ENCODE results near the gene FRMD4A.
A peak's percentile ranks its signal among the peaks of the same experiment; 100 is the strongest.

Gene FRMD4A

DNA sequence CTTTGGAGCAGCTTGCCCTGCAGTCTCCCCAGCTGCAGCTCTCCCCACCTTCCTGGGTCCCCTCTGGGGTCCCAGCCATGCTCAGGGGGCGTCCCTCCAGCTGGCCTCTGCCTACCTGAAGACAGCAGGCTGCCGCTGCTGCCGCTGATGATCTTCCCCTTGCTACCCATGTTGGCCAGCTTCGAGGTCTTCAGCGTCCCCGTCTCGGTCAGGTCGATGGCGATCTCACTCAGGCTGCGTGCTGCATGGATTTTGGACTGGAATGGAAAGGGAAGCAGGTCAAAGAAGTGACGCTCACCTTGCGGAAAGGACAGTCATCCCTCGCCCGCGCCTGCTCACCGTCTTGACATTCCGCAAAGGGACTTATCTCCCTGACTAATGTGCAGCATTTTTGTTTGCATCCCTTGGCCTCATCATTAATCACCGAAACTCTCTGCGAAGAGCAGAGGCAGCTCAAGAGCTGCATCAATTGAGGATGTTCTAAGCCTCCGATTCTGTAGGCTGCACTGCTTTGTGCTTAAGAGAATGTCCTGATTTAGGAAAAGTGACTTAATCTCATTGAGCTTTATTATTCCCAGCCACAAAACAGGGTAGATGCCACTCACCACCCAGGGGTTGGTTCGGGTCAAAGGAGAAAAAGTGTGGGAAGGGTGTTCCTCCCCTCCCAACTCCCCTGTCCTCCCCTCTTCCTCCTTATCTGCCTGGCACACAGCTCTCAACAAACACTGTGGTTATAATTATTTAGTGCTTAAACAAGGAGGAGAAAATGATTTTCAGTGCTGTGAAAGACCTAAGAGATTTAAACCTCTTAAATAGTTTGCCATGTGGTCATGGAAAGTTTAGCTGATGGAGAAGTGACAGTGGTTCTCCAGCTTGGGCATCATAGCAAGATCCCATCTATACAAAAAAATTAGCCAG lies 636.7 kb downstream of the FRMD4A start:
- TF ChIP-seq ZBTB7A (IDR thresholded peaks at IDR 0.05; ENCODE audit: low read depth), result no peak
- TF ChIP-seq CEBPB (IDR thresholded peaks at IDR 0.05), result no peak
- TF ChIP-seq, protein P1, sequence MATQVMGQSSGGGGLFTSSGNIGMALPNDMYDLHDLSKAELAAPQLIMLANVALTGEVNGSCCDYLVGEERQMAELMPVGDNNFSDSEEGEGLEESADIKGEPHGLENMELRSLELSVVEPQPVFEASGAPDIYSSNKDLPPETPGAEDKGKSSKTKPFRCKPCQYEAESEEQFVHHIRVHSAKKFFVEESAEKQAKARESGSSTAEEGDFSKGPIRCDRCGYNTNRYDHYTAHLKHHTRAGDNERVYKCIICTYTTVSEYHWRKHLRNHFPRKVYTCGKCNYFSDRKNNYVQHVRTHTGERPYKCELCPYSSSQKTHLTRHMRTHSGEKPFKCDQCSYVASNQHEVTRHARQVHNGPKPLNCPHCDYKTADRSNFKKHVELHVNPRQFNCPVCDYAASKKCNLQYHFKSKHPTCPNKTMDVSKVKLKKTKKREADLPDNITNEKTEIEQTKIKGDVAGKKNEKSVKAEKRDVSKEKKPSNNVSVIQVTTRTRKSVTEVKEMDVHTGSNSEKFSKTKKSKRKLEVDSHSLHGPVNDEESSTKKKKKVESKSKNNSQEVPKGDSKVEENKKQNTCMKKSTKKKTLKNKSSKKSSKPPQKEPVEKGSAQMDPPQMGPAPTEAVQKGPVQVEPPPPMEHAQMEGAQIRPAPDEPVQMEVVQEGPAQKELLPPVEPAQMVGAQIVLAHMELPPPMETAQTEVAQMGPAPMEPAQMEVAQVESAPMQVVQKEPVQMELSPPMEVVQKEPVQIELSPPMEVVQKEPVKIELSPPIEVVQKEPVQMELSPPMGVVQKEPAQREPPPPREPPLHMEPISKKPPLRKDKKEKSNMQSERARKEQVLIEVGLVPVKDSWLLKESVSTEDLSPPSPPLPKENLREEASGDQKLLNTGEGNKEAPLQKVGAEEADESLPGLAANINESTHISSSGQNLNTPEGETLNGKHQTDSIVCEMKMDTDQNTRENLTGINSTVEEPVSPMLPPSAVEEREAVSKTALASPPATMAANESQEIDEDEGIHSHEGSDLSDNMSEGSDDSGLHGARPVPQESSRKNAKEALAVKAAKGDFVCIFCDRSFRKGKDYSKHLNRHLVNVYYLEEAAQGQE (IDR thresholded peaks at IDR 0.05; ENCODE audit: low read depth), result no peak
- TF ChIP-seq NFIC (IDR thresholded peaks at IDR 0.05), result no peak
- TF ChIP-seq EGR1 (IDR thresholded peaks at IDR 0.05), result no peak
- TF ChIP-seq, protein P2, sequence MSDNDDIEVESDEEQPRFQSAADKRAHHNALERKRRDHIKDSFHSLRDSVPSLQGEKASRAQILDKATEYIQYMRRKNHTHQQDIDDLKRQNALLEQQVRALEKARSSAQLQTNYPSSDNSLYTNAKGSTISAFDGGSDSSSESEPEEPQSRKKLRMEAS (IDR thresholded peaks at IDR 0.05), result no peak
- TF ChIP-seq, protein P3, sequence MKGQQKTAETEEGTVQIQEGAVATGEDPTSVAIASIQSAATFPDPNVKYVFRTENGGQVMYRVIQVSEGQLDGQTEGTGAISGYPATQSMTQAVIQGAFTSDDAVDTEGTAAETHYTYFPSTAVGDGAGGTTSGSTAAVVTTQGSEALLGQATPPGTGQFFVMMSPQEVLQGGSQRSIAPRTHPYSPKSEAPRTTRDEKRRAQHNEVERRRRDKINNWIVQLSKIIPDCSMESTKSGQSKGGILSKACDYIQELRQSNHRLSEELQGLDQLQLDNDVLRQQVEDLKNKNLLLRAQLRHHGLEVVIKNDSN (IDR thresholded peaks at IDR 0.05), result no peak
- no peak for TF ChIP-seq EP300 (IDR thresholded peaks at IDR 0.05; ENCODE audit: borderline replicate concordance)
- no peak for TF ChIP-seq YY1 (IDR thresholded peaks at IDR 0.05; ENCODE audit: low read depth)
- no peak for TF ChIP-seq TAF1 (IDR thresholded peaks at IDR 0.05; ENCODE audit: low read depth)
- no peak for TF ChIP-seq TEAD4 (IDR thresholded peaks at IDR 0.05)
- TF ChIP-seq FOXM1 (IDR thresholded peaks at IDR 0.05; ENCODE audit: borderline replicate concordance, low read depth), result no peak
- no peak for TF ChIP-seq CREB1 (IDR thresholded peaks at IDR 0.05; ENCODE audit: low read depth)
- no peak for TF ChIP-seq TCF12 (IDR thresholded peaks at IDR 0.05; ENCODE audit: low read depth)

DNA sequence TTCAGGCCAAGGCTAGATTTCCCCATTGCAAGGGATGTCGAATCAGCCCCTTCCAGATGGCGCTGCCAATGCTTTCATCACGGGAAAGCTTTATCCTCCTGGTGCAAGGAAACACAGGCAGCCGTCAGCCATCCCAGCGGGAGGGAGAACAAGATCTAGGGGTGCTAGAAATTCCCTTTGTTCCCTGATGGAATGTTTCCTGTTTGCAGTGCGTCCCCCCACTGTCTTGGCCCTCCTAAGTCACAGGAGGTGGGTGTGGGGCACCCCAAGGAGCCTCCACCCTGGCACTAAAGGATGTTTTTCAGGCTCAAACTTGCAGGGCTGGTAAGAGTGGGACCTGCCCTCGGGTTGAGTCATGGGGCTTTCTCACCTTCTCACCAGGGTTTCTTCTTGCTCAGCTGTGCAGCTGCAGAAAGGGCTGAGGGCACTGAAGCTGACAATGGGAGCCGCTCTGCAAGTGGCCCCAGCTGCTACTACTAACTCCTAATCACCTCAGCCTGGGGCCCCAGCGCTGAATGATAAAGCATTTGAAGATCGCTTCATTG lies 640.4 kb downstream of the FRMD4A start:
- TF ChIP-seq, protein P3 (IDR thresholded peaks at IDR 0.05), result no peak
- TF ChIP-seq TAF1 (IDR thresholded peaks at IDR 0.05; ENCODE audit: low read depth), result no peak
- no peak for TF ChIP-seq EGR1 (IDR thresholded peaks at IDR 0.05)
- TF ChIP-seq EP300 (IDR thresholded peaks at IDR 0.05; ENCODE audit: borderline replicate concordance), result peak; percentile 23; the same call in 1 of the 2 replicates
- no peak for TF ChIP-seq TCF12 (IDR thresholded peaks at IDR 0.05; ENCODE audit: low read depth)
- TF ChIP-seq RAD21 (IDR thresholded peaks at IDR 0.05; ENCODE audit: low read depth), result no peak
- 0 out of 2 replicates have a peak, but pooled peaks have one; percentile 5 for TF ChIP-seq CEBPB (IDR thresholded peaks at IDR 0.05)
- TF ChIP-seq, protein P2 (IDR thresholded peaks at IDR 0.05), result no peak

DNA sequence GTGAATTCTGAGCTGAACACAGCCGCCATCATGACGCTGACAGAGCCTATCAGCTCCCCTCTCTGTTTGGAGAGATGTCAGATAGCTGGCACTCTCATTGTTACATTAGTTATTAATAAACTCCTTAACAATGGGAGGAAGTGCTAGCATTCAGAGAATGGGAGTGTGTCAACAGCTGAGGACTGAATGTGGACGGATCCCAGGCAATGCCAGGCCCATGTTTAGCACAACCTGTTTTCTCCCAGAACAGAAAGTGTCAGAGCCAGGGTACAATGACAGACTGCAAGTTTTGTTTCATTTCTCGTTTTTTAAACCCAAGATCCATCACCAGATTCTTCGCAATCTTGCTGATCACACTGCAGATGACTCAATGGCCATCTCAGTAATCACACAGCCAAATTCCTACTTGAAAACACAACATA lies 644.4 kb downstream of the FRMD4A start:
- TF ChIP-seq EGR1 (IDR thresholded peaks at IDR 0.05), result no peak
- TF ChIP-seq TCF12 (IDR thresholded peaks at IDR 0.05; ENCODE audit: low read depth), result no peak
- TF ChIP-seq ZBTB7A (IDR thresholded peaks at IDR 0.05; ENCODE audit: low read depth), result no peak
- TF ChIP-seq FOXM1 (IDR thresholded peaks at IDR 0.05; ENCODE audit: borderline replicate concordance, low read depth), result no peak
- no peak for TF ChIP-seq TEAD4 (IDR thresholded peaks at IDR 0.05)
- no peak for TF ChIP-seq YY1 (IDR thresholded peaks at IDR 0.05; ENCODE audit: low read depth)
- no peak for TF ChIP-seq CREB1 (IDR thresholded peaks at IDR 0.05; ENCODE audit: low read depth)
- TF ChIP-seq RAD21 (IDR thresholded peaks at IDR 0.05; ENCODE audit: low read depth), result no peak
- no peak for TF ChIP-seq NFIC (IDR thresholded peaks at IDR 0.05)

DNA sequence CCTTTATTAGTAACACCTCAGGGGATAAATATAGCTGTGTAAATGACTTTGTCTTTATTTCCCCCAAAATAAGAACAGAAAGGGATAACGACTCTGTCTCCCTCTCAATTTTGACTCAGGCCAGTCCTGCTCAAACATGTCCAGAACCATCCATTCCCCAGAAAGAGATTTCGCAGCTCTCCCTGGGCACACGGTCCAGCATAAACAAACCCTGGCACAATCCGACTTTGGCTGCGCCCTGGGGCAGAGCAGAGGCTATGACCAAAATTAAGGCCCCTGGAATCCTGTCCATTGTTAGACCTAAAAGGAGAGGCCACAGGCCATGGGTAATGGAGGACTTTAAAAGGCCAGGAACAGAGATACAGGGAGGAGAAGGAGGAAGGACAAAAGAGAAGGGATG lies 644.8 kb downstream of the FRMD4A start:
- no peak for TF ChIP-seq ZBTB7A (IDR thresholded peaks at IDR 0.05; ENCODE audit: low read depth)
- TF ChIP-seq, protein P3 (IDR thresholded peaks at IDR 0.05), result no peak
- no peak for TF ChIP-seq NFIC (IDR thresholded peaks at IDR 0.05)
- TF ChIP-seq RAD21 (IDR thresholded peaks at IDR 0.05; ENCODE audit: low read depth), result no peak
- no peak for TF ChIP-seq FOXM1 (IDR thresholded peaks at IDR 0.05; ENCODE audit: borderline replicate concordance, low read depth)
- TF ChIP-seq EGR1 (IDR thresholded peaks at IDR 0.05), result no peak
- TF ChIP-seq TEAD4 (IDR thresholded peaks at IDR 0.05), result no peak
- no peak for TF ChIP-seq TAF1 (IDR thresholded peaks at IDR 0.05; ENCODE audit: low read depth)
- TF ChIP-seq CEBPB (IDR thresholded peaks at IDR 0.05), result no peak
- TF ChIP-seq EP300 (IDR thresholded peaks at IDR 0.05; ENCODE audit: borderline replicate concordance), result no peak
- no peak for TF ChIP-seq CREB1 (IDR thresholded peaks at IDR 0.05; ENCODE audit: low read depth)
- TF ChIP-seq, protein P1 (IDR thresholded peaks at IDR 0.05; ENCODE audit: low read depth), result no peak
- no peak for TF ChIP-seq YY1 (IDR thresholded peaks at IDR 0.05; ENCODE audit: low read depth)
- TF ChIP-seq, protein P2 (IDR thresholded peaks at IDR 0.05), result no peak
- no peak for TF ChIP-seq TCF12 (IDR thresholded peaks at IDR 0.05; ENCODE audit: low read depth)

All from Ishikawa (cell line).